ENCODE results near the gene TNFRSF8. TPM values are rescaled to one million over a fixed set of nuclear protein-coding genes. Genes with fewer than 3 reads are reported as not detected.
A peak's percentile ranks its signal among the peaks of the same experiment; 100 is the strongest.

TNFRSF8 gene
- total and polyA plus RNA-seq, 9 of the 15 experiments (the other 6 are each of a cell fraction or from before 2014, with no cell fraction given), result 3.5 to 38.4 (median 17.1) TPM

DNA sequence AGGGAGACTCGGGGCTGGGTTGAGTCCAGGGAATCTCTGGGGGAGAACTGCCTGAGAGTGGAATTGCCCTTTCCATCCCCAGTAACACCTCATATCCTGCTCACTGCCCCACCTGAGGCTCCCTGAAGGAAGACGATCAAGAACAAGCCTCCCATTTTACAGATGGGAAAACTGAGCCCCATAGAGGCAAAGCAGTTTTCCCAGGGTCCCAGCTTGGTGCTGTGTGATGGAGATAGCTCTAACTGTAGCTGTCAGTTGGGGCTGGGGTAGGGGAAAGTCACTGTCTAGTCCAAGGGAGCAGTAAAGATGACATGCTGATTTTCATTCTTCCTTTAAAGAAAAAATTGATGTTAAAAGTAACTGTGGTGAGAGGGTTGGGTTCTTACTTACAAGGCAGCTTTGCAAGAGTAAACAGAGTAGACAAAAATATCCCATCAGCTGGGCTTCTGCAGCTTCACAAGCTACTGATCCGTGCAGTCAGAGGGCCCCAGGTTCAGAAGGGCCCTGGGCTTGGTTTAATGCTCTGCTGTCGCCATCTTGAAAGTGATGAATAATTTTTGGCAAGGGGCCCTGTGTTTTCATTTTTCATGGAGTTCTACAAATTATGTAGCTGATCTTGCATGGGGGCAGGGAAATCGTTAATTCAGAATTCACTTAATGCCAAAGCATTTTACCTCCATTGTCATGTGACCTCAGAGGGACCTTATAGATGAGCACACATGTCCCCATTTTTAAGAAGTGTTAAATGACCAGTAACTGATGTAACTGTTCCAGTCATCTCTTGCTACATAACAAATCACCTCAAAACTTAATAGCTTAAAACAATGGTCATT lies 86.1 kb downstream of the TNFRSF8 start (continued):
- TF ChIP-seq MTA2 (IDR thresholded peaks at IDR 0.05; ENCODE audit: low read depth), result no peak
- TF ChIP-seq RFX5 (IDR thresholded peaks at IDR 0.05; ENCODE audit: low read depth, low read length), result no peak
- no peak for TF ChIP-seq ZNF41 (CRISPR knock-in tag; conservative IDR thresholded peaks at IDR 0.05)
- TF ChIP-seq ZNF24 (IDR thresholded peaks at IDR 0.05), result 0 out of 2 replicates have a peak, but pooled peaks have one; percentile 18
- TF ChIP-seq ZNF609 (CRISPR knock-in tag; IDR thresholded peaks at IDR 0.05; ENCODE audit: borderline replicate concordance), result no peak
- TF ChIP-seq NFYB (IDR thresholded peaks at IDR 0.05; ENCODE audit: extremely low read depth, insufficient read length), result no peak
- TF ChIP-seq SMARCA5 (IDR thresholded peaks at IDR 0.05), result peak; percentile 93
- no peak for TF ChIP-seq ETV5 (CRISPR knock-in tag; IDR thresholded peaks at IDR 0.05; ENCODE audit: low read depth)
- TF ChIP-seq SMARCB1 (IDR thresholded peaks at IDR 0.05; ENCODE audit: insufficient read length, low read depth), result no peak
- no peak for TF ChIP-seq HEY1 (CRISPR knock-in tag; IDR thresholded peaks at IDR 0.05; ENCODE audit: borderline replicate concordance)
- TF ChIP-seq LEF1 (IDR thresholded peaks at IDR 0.05), result no peak
- TF ChIP-seq SETDB1 (IDR thresholded peaks at IDR 0.05; ENCODE audit: low read length), result no peak
- peak; percentile 79 for TF ChIP-seq TFE3 (CRISPR knock-in tag; IDR thresholded peaks at IDR 0.05)
- TF ChIP-seq LARP7 (IDR thresholded peaks at IDR 0.05), result no peak
- peak; percentile 93 for TF ChIP-seq CHD4 (IDR thresholded peaks at IDR 0.05; ENCODE audit: insufficient read depth, insufficient replicate concordance, low read depth, low read length, poor library complexity, severe bottlenecking)
- TF ChIP-seq, protein P1, sequence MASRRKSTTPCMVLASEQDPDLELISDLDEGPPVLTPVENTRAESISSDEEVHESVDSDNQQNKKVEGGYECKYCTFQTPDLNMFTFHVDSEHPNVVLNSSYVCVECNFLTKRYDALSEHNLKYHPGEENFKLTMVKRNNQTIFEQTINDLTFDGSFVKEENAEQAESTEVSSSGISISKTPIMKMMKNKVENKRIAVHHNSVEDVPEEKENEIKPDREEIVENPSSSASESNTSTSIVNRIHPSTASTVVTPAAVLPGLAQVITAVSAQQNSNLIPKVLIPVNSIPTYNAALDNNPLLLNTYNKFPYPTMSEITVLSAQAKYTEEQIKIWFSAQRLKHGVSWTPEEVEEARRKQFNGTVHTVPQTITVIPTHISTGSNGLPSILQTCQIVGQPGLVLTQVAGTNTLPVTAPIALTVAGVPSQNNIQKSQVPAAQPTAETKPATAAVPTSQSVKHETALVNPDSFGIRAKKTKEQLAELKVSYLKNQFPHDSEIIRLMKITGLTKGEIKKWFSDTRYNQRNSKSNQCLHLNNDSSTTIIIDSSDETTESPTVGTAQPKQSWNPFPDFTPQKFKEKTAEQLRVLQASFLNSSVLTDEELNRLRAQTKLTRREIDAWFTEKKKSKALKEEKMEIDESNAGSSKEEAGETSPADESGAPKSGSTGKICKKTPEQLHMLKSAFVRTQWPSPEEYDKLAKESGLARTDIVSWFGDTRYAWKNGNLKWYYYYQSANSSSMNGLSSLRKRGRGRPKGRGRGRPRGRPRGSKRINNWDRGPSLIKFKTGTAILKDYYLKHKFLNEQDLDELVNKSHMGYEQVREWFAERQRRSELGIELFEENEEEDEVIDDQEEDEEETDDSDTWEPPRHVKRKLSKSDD (conservative IDR thresholded peaks at IDR 0.05; ENCODE audit: low read length), result no peak
- TF ChIP-seq NKRF (IDR thresholded peaks at IDR 0.05; ENCODE audit: borderline replicate concordance), result no peak
